SK-N-DZ (cell line): ENCODE measurements around the gene NEO1.

Experiments used
- DNase-seq: peaks from one replicate; pipeline ENCODE4 v3.0.0-alpha.2; 2015; ENCODE audit warnings: low spot score

The NEO1 gene

GRCh38 chr15:73329501-73330200 is 277.4 kb downstream of the NEO1 start:
- DNase-seq, result no peak

- no peak for DNase-seq
These were observed 278.2 kb downstream of the NEO1 start for GRCh38 chr15:73330206-73331051.

- DNase-seq, result no peak
These were observed 279.2 kb downstream of the NEO1 start for GRCh38 chr15:73331501-73331900.

- DNase-seq, result no peak
These were observed 280.0 kb downstream of the NEO1 start for GRCh38 chr15:73331991-73332925.

- no peak for DNase-seq
These were observed 280.7 kb downstream of the NEO1 start for GRCh38 chr15:73333001-73333400.

- no peak for DNase-seq
These were observed 281.8 kb downstream of the NEO1 start for GRCh38 chr15:73334086-73334485.

GRCh38 chr15:73335026-73335425 is 282.8 kb downstream of the NEO1 start:
- DNase-seq, result no peak

- no peak for DNase-seq
These were observed 283.2 kb downstream of the NEO1 start for GRCh38 chr15:73335471-73335870.

- DNase-seq, result no peak
These were observed 284.5 kb downstream of the NEO1 start for GRCh38 chr15:73336756-73337155.

GRCh38 chr15:73337187-73337586 is 284.9 kb downstream of the NEO1 start:
- DNase-seq, result no peak

GRCh38 chr15:73338058-73338457 is 285.8 kb downstream of the NEO1 start:
- DNase-seq, result no peak

- no peak for DNase-seq
These were observed 286.5 kb downstream of the NEO1 start for GRCh38 chr15:73338606-73339374.

GRCh38 chr15:73340502-73341192 is 288.4 kb downstream of the NEO1 start:
- DNase-seq, result no peak

- DNase-seq, result no peak
These were observed 289.8 kb downstream of the NEO1 start for GRCh38 chr15:73341886-73342600.

- no peak for DNase-seq
These were observed 291.8 kb downstream of the NEO1 start for GRCh38 chr15:73344056-73344455.

- no peak for DNase-seq
These were observed 293.4 kb downstream of the NEO1 start for GRCh38 chr15:73345658-73346057.

- no peak for DNase-seq
These were observed 294.6 kb downstream of the NEO1 start for GRCh38 chr15:73346735-73347312.

- DNase-seq, result no peak
These were observed 296.9 kb downstream of the NEO1 start for GRCh38 chr15:73349191-73349590.

- no peak for DNase-seq
These were observed 299.8 kb downstream of the NEO1 start for GRCh38 chr15:73352082-73352481.
